HG02938 (cell line): ENCODE data around the gene HAS3.
"Not testable (repeated sequence)": the region's sequence is repeated elsewhere in the genome, so short reads cannot be mapped to it uniquely, and the experiment has no call there.

Experiments used
- ATAC-seq: cut with Tn5 transposase; IDR thresholded peaks from one replicate; pipeline ENCODE4 v1.9.1; 2021; ENCODE audit warnings: mild to moderate bottlenecking, moderate library complexity; ENCODE audit not compliant: unreplicated experiment

The HAS3 gene

GRCh38 chr16:69141014-69141413 is 35.6 kb downstream of the HAS3 start:
- ATAC-seq = no peak

- ATAC-seq = no peak
Observed at GRCh38 chr16:69141936-69142335, 36.5 kb downstream of the HAS3 start.

- ATAC-seq = no peak
Observed at GRCh38 chr16:69143116-69143515, 37.7 kb downstream of the HAS3 start.

- no peak for ATAC-seq
Observed at GRCh38 chr16:69145658-69146057, 40.2 kb downstream of the HAS3 start.

GRCh38 chr16:69149621-69150020 is 44.2 kb downstream of the HAS3 start:
- not testable (repeated sequence) for ATAC-seq

- ATAC-seq = no peak
Observed at GRCh38 chr16:69150146-69150865, 44.9 kb downstream of the HAS3 start.

- no peak for ATAC-seq
Observed at GRCh38 chr16:69157196-69157595, 51.7 kb downstream of the HAS3 start.

- no peak for ATAC-seq
Observed at GRCh38 chr16:69160192-69160591, 54.7 kb downstream of the HAS3 start.

GRCh38 chr16:69165584-69165983 is 60.1 kb downstream of the HAS3 start:
- no peak for ATAC-seq

GRCh38 chr16:69166221-69166833 is 60.9 kb downstream of the HAS3 start:
- ATAC-seq = no peak

- ATAC-seq = no peak
Observed at GRCh38 chr16:69166946-69167930, 61.8 kb downstream of the HAS3 start.
